Measurements from ENCODE around the gene THBS2. TPM values are rescaled to one million over a fixed set of nuclear protein-coding genes. Genes with fewer than 3 reads are reported as not detected.
"Not testable (repeated sequence)": the region's sequence is repeated elsewhere in the genome, so short reads cannot be mapped to it uniquely, and the experiment has no call there.

Gene THBS2
- polyA plus RNA-seq: 10.7 TPM
- long read RNA-seq, donor 1, full-length matches to known transcripts: 1 of 1 reads
- long read RNA-seq, donor 1, partial matches to known transcripts: 0 of 1 reads
- long read RNA-seq, donor 1, other reads (novel, unspliced or antisense): 0 of 1 reads
- long read RNA-seq, donor 2: 0 reads
- long read RNA-seq, donor 3: 0 reads
- long read RNA-seq, donor 4: 0 reads
- long read RNA-seq, donor 5, full-length matches to known transcripts: 1 of 1 reads
- long read RNA-seq, donor 5, partial matches to known transcripts: 0 of 1 reads
- long read RNA-seq, donor 5, other reads (novel, unspliced or antisense): 0 of 1 reads
- long read RNA-seq, donor 6, full-length matches to known transcripts: 2 of 2 reads
- long read RNA-seq, donor 6, partial matches to known transcripts: 0 of 2 reads
- long read RNA-seq, donor 6, other reads (novel, unspliced or antisense): 0 of 2 reads
- long read RNA-seq, donor 7, full-length matches to known transcripts: 1 of 1 reads
- long read RNA-seq, donor 7, partial matches to known transcripts: 0 of 1 reads
- long read RNA-seq, donor 7, other reads (novel, unspliced or antisense): 0 of 1 reads
- long read RNA-seq, donor 8, full-length matches to known transcripts: 2 of 8 reads
- long read RNA-seq, donor 8, partial matches to known transcripts: 6 of 8 reads
- long read RNA-seq, donor 8, other reads (novel, unspliced or antisense): 0 of 8 reads
- long read RNA-seq, donor 9, full-length matches to known transcripts: 1 of 1 reads
- long read RNA-seq, donor 9, partial matches to known transcripts: 0 of 1 reads
- long read RNA-seq, donor 9, other reads (novel, unspliced or antisense): 0 of 1 reads
- long read RNA-seq, donor 10, full-length matches to known transcripts: 2 of 2 reads
- long read RNA-seq, donor 10, partial matches to known transcripts: 0 of 2 reads
- long read RNA-seq, donor 10, other reads (novel, unspliced or antisense): 0 of 2 reads
- long read RNA-seq, donor 11, full-length matches to known transcripts: 1 of 1 reads
- long read RNA-seq, donor 11, partial matches to known transcripts: 0 of 1 reads
- long read RNA-seq, donor 11, other reads (novel, unspliced or antisense): 0 of 1 reads

GRCh38 chr6:169253337-169254238 lies at the start of gene THBS2:
THBS2 (minus strand) TSS chr6:169253846; CDS start chr6:169250784, 3,062 bp downstream.
- peak within 1 kb of the TSS; percentile 35 for H3K4me3 ChIP-seq (ENCODE audit: low read length)
- peaks cover 61% of the 10 kb centered on the region for H3K27me3 ChIP-seq (ENCODE audit: control insufficient read depth, insufficient read depth, low read length)
- no peak within 1 kb of the TSS for H3K27ac ChIP-seq (ENCODE audit: low read length)
- WGBS (ENCODE audit: insufficient coverage, low lambda C conversion rate): 20% methylated on average over 3 of the region's 34 CpGs
- peak; percentile 39 to 74 for DNase-seq
- H3K4me1 ChIP-seq (ENCODE audit: control insufficient read depth, insufficient read depth, low read length): peaks cover 19% of the 10 kb centered on the region
- H3K36me3 ChIP-seq (ENCODE audit: control insufficient read depth, insufficient read depth, low read length): no peaks in the 10 kb centered on the region
- H3K9me3 ChIP-seq (ENCODE audit: control insufficient read depth, low read depth, low read length): peaks cover 5% of the 10 kb centered on the region

DNA sequence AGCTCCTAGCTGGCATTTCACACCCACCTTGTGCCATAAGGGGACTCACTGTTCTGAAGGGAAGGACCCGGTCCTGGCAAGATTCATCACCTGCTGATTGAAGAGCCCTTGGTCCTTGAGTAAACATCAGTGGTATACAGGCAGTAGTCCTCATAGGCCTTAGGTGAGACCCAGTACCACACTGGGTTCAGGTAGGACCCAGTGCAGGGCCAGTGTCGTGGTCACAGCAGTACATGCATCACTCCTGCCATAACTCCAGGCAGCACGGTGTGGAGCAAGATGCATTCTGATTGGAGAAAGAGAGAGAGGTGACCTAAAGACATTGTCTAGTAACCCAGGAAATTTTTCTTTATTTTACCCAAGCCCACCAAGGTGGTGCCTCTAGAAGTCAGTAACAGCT lies 49.1 kb upstream of the THBS2 start:
- no peak overlapping the region for H3K4me3 ChIP-seq (ENCODE audit: low read length)
- H3K27me3 ChIP-seq (ENCODE audit: control insufficient read depth, insufficient read depth, low read length): no peaks in the 10 kb centered on the region
- no peaks in the 10 kb centered on the region for H3K36me3 ChIP-seq (ENCODE audit: control insufficient read depth, insufficient read depth, low read length)
- DNase-seq: no peak
- H3K9me3 ChIP-seq (ENCODE audit: control insufficient read depth, low read depth, low read length): no peaks in the 10 kb centered on the region
- WGBS (ENCODE audit: insufficient coverage, low lambda C conversion rate): no CpG with 5 or more reads among the region's 3 CpGs
- H3K27ac ChIP-seq (ENCODE audit: low read length): no peak overlapping the region
- no peaks in the 10 kb centered on the region for H3K4me1 ChIP-seq (ENCODE audit: control insufficient read depth, insufficient read depth, low read length)

DNA sequence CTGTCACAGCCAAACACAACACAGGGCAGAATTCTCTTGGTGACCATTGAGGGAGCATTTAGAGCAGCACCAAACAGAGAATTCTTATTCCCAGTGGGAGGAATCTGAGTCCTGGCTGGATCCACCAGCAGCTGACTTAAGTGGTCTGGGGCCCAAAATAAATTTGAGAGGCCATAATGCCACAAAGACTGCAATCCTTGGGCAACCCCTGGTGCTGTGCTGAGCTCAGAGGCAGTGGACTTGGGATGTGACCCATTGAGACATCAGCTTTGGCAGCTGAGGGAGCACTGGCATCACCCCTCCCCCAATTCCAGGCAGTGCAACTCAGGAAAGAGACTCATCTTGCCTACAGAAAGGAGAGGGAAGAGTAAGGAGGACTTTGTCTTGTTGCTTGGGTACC lies 48.6 kb upstream of the THBS2 start:
- no peak overlapping the region for H3K27ac ChIP-seq (ENCODE audit: low read length)
- H3K9me3 ChIP-seq (ENCODE audit: control insufficient read depth, low read depth, low read length): no peaks in the 10 kb centered on the region
- no peaks in the 10 kb centered on the region for H3K27me3 ChIP-seq (ENCODE audit: control insufficient read depth, insufficient read depth, low read length)
- DNase-seq: no peak
- H3K36me3 ChIP-seq (ENCODE audit: control insufficient read depth, insufficient read depth, low read length): no peaks in the 10 kb centered on the region
- H3K4me3 ChIP-seq (ENCODE audit: low read length): no peak overlapping the region
- no peaks in the 10 kb centered on the region for H3K4me1 ChIP-seq (ENCODE audit: control insufficient read depth, insufficient read depth, low read length)

- no peak overlapping the region for H3K27ac ChIP-seq (ENCODE audit: low read length)
- no peaks in the 10 kb centered on the region for H3K36me3 ChIP-seq (ENCODE audit: control insufficient read depth, insufficient read depth, low read length)
- H3K9me3 ChIP-seq (ENCODE audit: control insufficient read depth, low read depth, low read length): no peaks in the 10 kb centered on the region
- H3K4me3 ChIP-seq (ENCODE audit: low read length): no peak overlapping the region
- WGBS (ENCODE audit: insufficient coverage, low lambda C conversion rate): 100% methylated on average over 4 of the region's 4 CpGs
- no peak for DNase-seq
- H3K4me1 ChIP-seq (ENCODE audit: control insufficient read depth, insufficient read depth, low read length): no peaks in the 10 kb centered on the region
- no peaks in the 10 kb centered on the region for H3K27me3 ChIP-seq (ENCODE audit: control insufficient read depth, insufficient read depth, low read length)
Measured at GRCh38 chr6:169300916-169301315, 47.3 kb upstream of the THBS2 start.

DNA sequence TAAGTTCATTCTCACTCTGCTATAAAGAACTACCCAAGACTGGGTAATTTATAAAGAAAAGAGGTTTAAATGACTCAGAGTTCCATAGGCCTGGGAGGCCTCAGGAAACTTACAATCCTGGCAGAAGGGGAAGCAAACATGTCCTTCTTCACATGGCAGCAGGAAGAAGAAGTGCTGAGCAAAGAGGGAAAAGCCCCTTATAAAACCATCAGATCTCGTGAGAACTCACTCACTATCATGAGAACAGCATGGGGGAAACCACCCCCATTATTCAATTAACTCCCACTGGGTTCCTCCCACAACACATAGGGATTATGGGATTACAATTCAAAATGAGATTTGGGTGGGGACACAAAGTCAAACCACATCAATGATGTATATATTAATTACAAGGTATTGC lies 45.0 kb upstream of the THBS2 start:
- H3K4me3 ChIP-seq (ENCODE audit: low read length); H3K4me1 ChIP-seq (ENCODE audit: control insufficient read depth, insufficient read depth, low read length); H3K27ac ChIP-seq (ENCODE audit: low read length); H3K27me3 ChIP-seq (ENCODE audit: control insufficient read depth, insufficient read depth, low read length); DNase-seq; H3K36me3 ChIP-seq (ENCODE audit: control insufficient read depth, insufficient read depth, low read length); H3K9me3 ChIP-seq (ENCODE audit: control insufficient read depth, low read depth, low read length): not testable (repeated sequence)
- WGBS (ENCODE audit: insufficient coverage, low lambda C conversion rate): no CpG with 5 or more reads among the region's 1 CpG

- no peaks in the 10 kb centered on the region for H3K9me3 ChIP-seq (ENCODE audit: control insufficient read depth, low read depth, low read length)
- H3K4me3 ChIP-seq (ENCODE audit: low read length): no peak overlapping the region
- no peak for DNase-seq
- H3K36me3 ChIP-seq (ENCODE audit: control insufficient read depth, insufficient read depth, low read length): no peaks in the 10 kb centered on the region
- WGBS (ENCODE audit: insufficient coverage, low lambda C conversion rate): 100% methylated on average over 1 of the region's 6 CpGs
- H3K27ac ChIP-seq (ENCODE audit: low read length): no peak overlapping the region
- no peaks in the 10 kb centered on the region for H3K27me3 ChIP-seq (ENCODE audit: control insufficient read depth, insufficient read depth, low read length)
- H3K4me1 ChIP-seq (ENCODE audit: control insufficient read depth, insufficient read depth, low read length): no peaks in the 10 kb centered on the region
Measured at GRCh38 chr6:169296622-169297021, 43.0 kb upstream of the THBS2 start.

DNA sequence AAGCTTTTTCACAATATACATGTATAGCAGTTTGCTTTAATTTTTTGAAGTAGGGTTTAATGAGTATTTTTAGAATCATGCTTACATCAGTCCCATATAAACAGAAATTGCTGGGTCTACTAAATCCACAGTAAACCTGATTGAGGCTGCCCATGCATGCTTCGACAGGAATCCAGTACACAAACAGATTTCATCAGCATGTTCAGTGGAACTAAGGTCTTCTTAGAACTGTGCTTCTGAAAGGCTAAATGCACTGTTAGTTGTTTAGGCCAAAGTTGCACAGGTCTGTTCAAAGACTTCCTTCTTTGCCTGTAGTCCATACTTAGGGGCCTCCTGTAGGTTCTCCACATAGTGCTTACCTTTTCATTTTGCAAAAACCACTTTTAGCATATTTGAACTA lies 42.5 kb upstream of the THBS2 start:
- H3K27ac ChIP-seq (ENCODE audit: low read length): no peak overlapping the region
- H3K4me3 ChIP-seq (ENCODE audit: low read length): no peak overlapping the region
- WGBS (ENCODE audit: insufficient coverage, low lambda C conversion rate): no CpG with 5 or more reads among the region's 1 CpG
- no peaks in the 10 kb centered on the region for H3K27me3 ChIP-seq (ENCODE audit: control insufficient read depth, insufficient read depth, low read length)
- no peaks in the 10 kb centered on the region for H3K4me1 ChIP-seq (ENCODE audit: control insufficient read depth, insufficient read depth, low read length)
- H3K36me3 ChIP-seq (ENCODE audit: control insufficient read depth, insufficient read depth, low read length): no peaks in the 10 kb centered on the region
- no peaks in the 10 kb centered on the region for H3K9me3 ChIP-seq (ENCODE audit: control insufficient read depth, low read depth, low read length)
- DNase-seq: no peak

GRCh38 chr6:169293196-169293595 lies 39.5 kb upstream of the THBS2 start:
- no peak for DNase-seq
- Histone ChIP-seq H3K27ac (ENCODE audit: low read length) (no peak overlapping the region), H3K9me3 (ENCODE audit: control insufficient read depth, low read depth, low read length) (no peaks in the 10 kb centered on the region), H3K4me1 (ENCODE audit: control insufficient read depth, insufficient read depth, low read length) (no peaks in the 10 kb centered on the region), H3K36me3 (ENCODE audit: control insufficient read depth, insufficient read depth, low read length) (no peaks in the 10 kb centered on the region), H3K4me3 (ENCODE audit: low read length) (no peak overlapping the region), H3K27me3 (ENCODE audit: control insufficient read depth, insufficient read depth, low read length) (no peaks in the 10 kb centered on the region)
- 80% methylated on average over 1 of the region's 2 CpGs for WGBS (ENCODE audit: insufficient coverage, low lambda C conversion rate)

- H3K27ac ChIP-seq (ENCODE audit: low read length): no peak overlapping the region
Measured at GRCh38 chr6:169292338-169293124, 38.9 kb upstream of the THBS2 start.

More at GRCh38 chr6:169292338-169293124, 38.9 kb upstream of the THBS2 start:
- Histone ChIP-seq H3K4me3 (ENCODE audit: low read length) (no peak overlapping the region), H3K4me1 (ENCODE audit: control insufficient read depth, insufficient read depth, low read length) (no peaks in the 10 kb centered on the region), H3K36me3 (ENCODE audit: control insufficient read depth, insufficient read depth, low read length) (no peaks in the 10 kb centered on the region), H3K9me3 (ENCODE audit: control insufficient read depth, low read depth, low read length) (no peaks in the 10 kb centered on the region), H3K27me3 (ENCODE audit: control insufficient read depth, insufficient read depth, low read length) (peaks cover 3% of the 10 kb centered on the region)
- no peak for DNase-seq
- 80% methylated on average over 1 of the region's 11 CpGs for WGBS (ENCODE audit: insufficient coverage, low lambda C conversion rate)
